SK-N-SH treated with all-trans-retinoic acid at 6 μM for 48 hours (cell line): ENCODE measurements around the gene NLRP9.

Experiments
- ATAC-seq: fragments of 200-7000 bp; cut with Tn5 transposase; 3 replicates; pipeline ENCODE4 v1.9.1; 2020; ENCODE audit warnings: mild to moderate bottlenecking, moderate library complexity
- ARNTL ChIP-seq: fragments of 450-650 bp; formaldehyde crosslinking; IDR thresholded peaks from 2 replicates; pipeline ENCODE4 v1.5.0; 2020; ENCODE audit warnings: low read depth, mild to moderate bottlenecking, moderate library complexity, borderline replicate concordance
- BACH2 ChIP-seq: fragments of 250-450 bp; sonication (Bioruptor Pico); IDR thresholded peaks from 2 replicates; pipeline ENCODE4 v1.9.0; 2021; ENCODE audit warnings: mild to moderate bottlenecking, borderline replicate concordance
- CSDC2 ChIP-seq: fragments of 250-450 bp; sonication (Bioruptor Pico); IDR thresholded peaks from 2 replicates; pipeline ENCODE4 v1.5.0; 2020; ENCODE audit warnings: mild to moderate bottlenecking, moderate library complexity
- GLIS3 ChIP-seq: fragments of 250-450 bp; sonication (Bioruptor Pico); IDR thresholded peaks from 2 replicates; pipeline ENCODE4 v1.5.0; 2020; ENCODE audit warnings: mild to moderate bottlenecking, moderate library complexity
- ISL1 ChIP-seq: fragments of 250-450 bp; sonication (Bioruptor Pico); IDR thresholded peaks from 2 replicates; pipeline ENCODE4 v2.1.2; 2022; ENCODE audit warnings: mild to moderate bottlenecking, moderate library complexity
- OSR1 ChIP-seq: fragments of 250-450 bp; sonication (Bioruptor Pico); IDR thresholded peaks from 2 replicates; pipeline ENCODE4 v1.8.0; 2022; ENCODE audit warnings: moderate library complexity, mild to moderate bottlenecking, inconsistent platforms
- PATZ1 ChIP-seq: fragments of 250-450 bp; sonication (Bioruptor Pico); IDR thresholded peaks from 2 replicates; pipeline ENCODE4 v1.8.0; 2020; ENCODE audit warnings: mild to moderate bottlenecking, moderate library complexity, borderline replicate concordance
- PPARA ChIP-seq: fragments of 250-450 bp; sonication (Bioruptor Pico); IDR thresholded peaks from 2 replicates; pipeline ENCODE4 v1.5.0; 2020; ENCODE audit warnings: mild to moderate bottlenecking, borderline replicate concordance
- RARB ChIP-seq: fragments of 250-450 bp; sonication (Bioruptor Pico); IDR thresholded peaks from 2 replicates; pipeline ENCODE4 v1.8.0; 2021; ENCODE audit warnings: mild to moderate bottlenecking, moderate library complexity
- SNAI2 ChIP-seq: fragments of 250-450 bp; sonication (Bioruptor Pico); IDR thresholded peaks from 2 replicates; pipeline ENCODE4 v1.5.0; 2020; ENCODE audit warnings: mild to moderate bottlenecking, moderate library complexity
- TCF4 ChIP-seq: fragments of 250-450 bp; sonication (Bioruptor Pico); IDR thresholded peaks from 2 replicates; pipeline ENCODE4 v1.8.0; 2021; ENCODE audit warnings: mild to moderate bottlenecking, moderate library complexity, borderline replicate concordance
- TOX ChIP-seq: fragments of 250-450 bp; sonication (Bioruptor Pico); IDR thresholded peaks from 2 replicates; pipeline ENCODE4 v1.8.0; 2021; ENCODE audit warnings: mild to moderate bottlenecking, moderate library complexity, borderline replicate concordance
- TSHZ2 ChIP-seq: fragments of 250-450 bp; sonication (Bioruptor Pico); IDR thresholded peaks from 2 replicates; pipeline ENCODE4 v1.5.0; 2020; ENCODE audit warnings: mild to moderate bottlenecking, moderate library complexity
- ZC3H10 ChIP-seq: fragments of 250-450 bp; sonication (Bioruptor Pico); IDR thresholded peaks from 2 replicates; pipeline ENCODE4 v1.5.1; 2021; ENCODE audit warnings: mild to moderate bottlenecking, moderate library complexity
- ZFP3 ChIP-seq: fragments of 250-450 bp; sonication (Bioruptor Pico); IDR thresholded peaks from 2 replicates; pipeline ENCODE4 v1.5.0; 2020; ENCODE audit warnings: mild to moderate bottlenecking, moderate library complexity
- ZFP30 ChIP-seq: fragments of 450-650 bp; formaldehyde crosslinking; IDR thresholded peaks from 2 replicates; pipeline ENCODE4 v1.5.0; 2022; ENCODE audit warnings: mild to moderate bottlenecking, moderate library complexity
- ZNF565 ChIP-seq: fragments of 450-650 bp; formaldehyde crosslinking; conservative IDR thresholded peaks from 2 replicates; pipeline ENCODE4 v1.5.0; 2020; ENCODE audit warnings: low read depth, mild to moderate bottlenecking, moderate library complexity
- ZNF70 ChIP-seq: fragments of 450-650 bp; formaldehyde crosslinking; IDR thresholded peaks from 2 replicates; pipeline ENCODE4 v1.5.0; 2020; ENCODE audit warnings: mild to moderate bottlenecking, moderate library complexity
- ZNF8 ChIP-seq: fragments of 450-650 bp; formaldehyde crosslinking; IDR thresholded peaks from 2 replicates; pipeline ENCODE4 v1.5.0; 2020; ENCODE audit warnings: mild to moderate bottlenecking, moderate library complexity
- TF ChIP-seq, protein P1 (sequence below): fragments of 250-450 bp; sonication (Bioruptor Pico); IDR thresholded peaks from 2 replicates; pipeline ENCODE4 v1.5.1; 2021; ENCODE audit warnings: mild to moderate bottlenecking, moderate library complexity

The NLRP9 gene

DNA sequence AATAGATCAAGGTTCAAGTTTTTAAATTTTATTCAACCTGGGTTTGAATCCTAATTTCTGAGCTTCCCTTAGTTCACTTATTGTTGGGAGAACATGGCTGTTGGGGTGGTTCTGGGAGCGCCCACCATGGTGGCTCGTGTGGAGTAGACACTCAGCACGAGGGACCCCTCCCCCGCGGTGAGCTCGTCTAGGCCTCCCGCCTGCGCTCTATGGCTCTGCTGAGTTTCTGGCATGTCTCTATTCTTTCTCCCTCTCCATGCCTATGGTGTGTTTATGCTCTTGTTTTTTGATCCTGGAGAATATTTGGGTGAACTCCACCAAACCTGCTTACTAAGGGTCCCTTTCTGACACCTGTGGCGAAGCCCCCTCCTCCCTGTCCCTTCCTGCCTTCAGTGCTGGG, 64.7 kb downstream of the NLRP9 start:
- no peak for TF ChIP-seq RARB
- TF ChIP-seq ISL1, result no peak
- TF ChIP-seq PPARA (CRISPR knock-in tag), result no peak
- no peak for TF ChIP-seq OSR1 (CRISPR knock-in tag)
- no peak for TF ChIP-seq TOX
- TF ChIP-seq, protein P1, sequence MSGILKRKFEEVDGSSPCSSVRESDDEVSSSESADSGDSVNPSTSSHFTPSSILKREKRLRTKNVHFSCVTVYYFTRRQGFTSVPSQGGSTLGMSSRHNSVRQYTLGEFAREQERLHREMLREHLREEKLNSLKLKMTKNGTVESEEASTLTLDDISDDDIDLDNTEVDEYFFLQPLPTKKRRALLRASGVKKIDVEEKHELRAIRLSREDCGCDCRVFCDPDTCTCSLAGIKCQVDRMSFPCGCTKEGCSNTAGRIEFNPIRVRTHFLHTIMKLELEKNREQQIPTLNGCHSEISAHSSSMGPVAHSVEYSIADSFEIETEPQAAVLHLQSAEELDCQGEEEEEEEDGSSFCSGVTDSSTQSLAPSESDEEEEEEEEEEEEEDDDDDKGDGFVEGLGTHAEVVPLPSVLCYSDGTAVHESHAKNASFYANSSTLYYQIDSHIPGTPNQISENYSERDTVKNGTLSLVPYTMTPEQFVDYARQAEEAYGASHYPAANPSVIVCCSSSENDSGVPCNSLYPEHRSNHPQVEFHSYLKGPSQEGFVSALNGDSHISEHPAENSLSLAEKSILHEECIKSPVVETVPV (CRISPR knock-in tag), result no peak
- TF ChIP-seq ZNF565, result no peak
- ATAC-seq, result no peak

GRCh38 chr19:55672418-55672817, 65.8 kb downstream of the NLRP9 start:
- no peak for ATAC-seq
- TF ChIP-seq SNAI2, result no peak
- no peak for TF ChIP-seq TSHZ2
- TF ChIP-seq TCF4 (CRISPR knock-in tag), result no peak
- TF ChIP-seq ZNF565, result no peak
- no peak for TF ChIP-seq ISL1
- TF ChIP-seq BACH2 (CRISPR knock-in tag), result no peak
- no peak for TF ChIP-seq ZNF70 (CRISPR knock-in tag)
- TF ChIP-seq ZNF8 (CRISPR knock-in tag), result no peak
- TF ChIP-seq ZC3H10 (CRISPR knock-in tag), result no peak
- TF ChIP-seq, protein P1 (CRISPR knock-in tag), result no peak
- no peak for TF ChIP-seq ZFP3 (CRISPR knock-in tag)
- TF ChIP-seq TOX, result no peak
- TF ChIP-seq ARNTL, result no peak
- no peak for TF ChIP-seq PATZ1 (CRISPR knock-in tag)
- TF ChIP-seq GLIS3, result no peak
- TF ChIP-seq PPARA (CRISPR knock-in tag), result no peak
- no peak for TF ChIP-seq CSDC2
- no peak for TF ChIP-seq ZFP30 (CRISPR knock-in tag)
- no peak for TF ChIP-seq OSR1 (CRISPR knock-in tag)

DNA sequence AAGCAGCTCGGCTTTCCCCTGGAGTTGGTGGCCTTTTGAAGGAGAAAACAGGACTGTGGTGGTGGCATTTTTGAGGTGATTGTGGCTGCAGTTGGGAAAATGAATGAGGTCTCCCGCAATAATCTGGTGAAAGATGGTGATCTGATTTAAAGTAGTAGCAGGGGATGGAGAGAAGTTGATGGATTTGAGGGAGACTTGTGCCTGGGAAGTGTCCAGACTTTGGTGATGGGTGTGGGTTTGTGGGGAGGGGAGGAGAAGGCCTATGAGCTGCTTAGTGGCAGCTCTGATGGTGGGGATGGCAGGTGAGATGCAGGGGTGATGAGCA, 67.2 kb downstream of the NLRP9 start:
- ATAC-seq, result no peak

More for the DNA sequence above, 67.2 kb downstream of the NLRP9 start:
- TF ChIP-seq TOX, result no peak
- TF ChIP-seq, protein P1 (CRISPR knock-in tag), result no peak
- no peak for TF ChIP-seq ZC3H10 (CRISPR knock-in tag)
- no peak for TF ChIP-seq PATZ1 (CRISPR knock-in tag)
- no peak for TF ChIP-seq TCF4 (CRISPR knock-in tag)
- no peak for TF ChIP-seq BACH2 (CRISPR knock-in tag)
